ENCODE data around the gene CDC5L. TPM values are rescaled to one million over a fixed set of nuclear protein-coding genes. Genes with fewer than 3 reads are reported as not detected.

The CDC5L gene
- total RNA-seq, 1 experiment from 2014 or later = 24.6 TPM

DNA sequence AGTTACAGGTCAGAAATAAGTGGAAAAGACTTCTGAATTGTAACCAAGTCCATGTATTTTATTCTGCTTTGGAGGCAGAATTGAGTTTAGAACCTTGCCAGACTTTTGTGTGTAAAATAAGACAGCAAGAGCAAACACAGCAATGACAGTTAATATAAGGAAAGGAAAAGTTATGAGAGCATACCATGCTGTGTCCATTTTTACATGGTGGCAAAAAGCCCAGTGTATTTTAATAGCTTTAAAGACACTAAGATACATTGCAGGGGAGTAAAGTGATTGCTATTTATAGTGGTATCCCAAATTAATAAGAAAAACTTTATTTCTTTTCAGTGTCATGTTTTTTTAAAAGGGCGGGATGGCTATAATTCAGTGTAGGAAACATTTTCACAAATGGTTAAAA, 45.2 kb downstream of the CDC5L start:
- BruUV-seq (replicated peaks) = no TSS peak
- no peaks in the 10 kb centered on the region for H3K9me3 ChIP-seq (ENCODE audit: control insufficient read depth in 1 of 2, insufficient read depth in 1 of 2, low read depth in 1 of 2, low read length in 2 of 2)
- no peaks in the 10 kb centered on the region for H3K27me3 ChIP-seq (ENCODE audit: insufficient read depth, low read length)
- peaks cover 4% of the 10 kb centered on the region; the same call in 1 of the 2 replicates for H4K20me1 ChIP-seq (ENCODE audit: insufficient read depth)
- no peak overlapping the region for H3K27ac ChIP-seq (ENCODE audit: low read depth, low read length)
- ATAC-seq (no peak), DNase-seq (ENCODE audit: low read depth, low spot score) (no peak)
- H3K9ac ChIP-seq (ENCODE audit: low read length) = no peak overlapping the region
- no peaks in the 10 kb centered on the region for H3K9me2 ChIP-seq (ENCODE audit: insufficient read depth)
- ChIA-PET POLR2A (no interaction called here), RAD21 (ENCODE audit: low non-redundant PET in 1 of 2, low total read pairs in 2 of 2, uncharacterized antibody in 2 of 2, unreplicated experiment in 2 of 2) (no interaction called here), CTCF (interaction anchor here (1.0 to 3.0 kb wide), 2 partner anchors 21 to 23 kb away, joined by 3 to 13 read pairs; no protein-coding TSS in a partner anchor)
- TF ChIP-seq YY1 (IDR thresholded peaks at IDR 0.05; ENCODE audit: extremely low read depth, insufficient replicate concordance, low read depth, low read length) (no peak), ELF1 (IDR thresholded peaks at IDR 0.05; ENCODE audit: borderline replicate concordance, low read depth) (no peak), POLR2AphosphoS5 (IDR thresholded peaks at IDR 0.05; ENCODE audit: low read depth, low read length) (no peak), FOSL1 (IDR thresholded peaks at IDR 0.05; ENCODE audit: low read depth) (no peak), ATF3 (IDR thresholded peaks at IDR 0.05) (no peak), EGR1 (IDR thresholded peaks at IDR 0.05; ENCODE audit: low read depth) (no peak), EZH2 (IDR thresholded peaks at IDR 0.05) (no peak), ZFX (IDR thresholded peaks at IDR 0.05) (no peak), JUND (IDR thresholded peaks at IDR 0.05) (no peak), RAD21 (IDR thresholded peaks at IDR 0.05; ENCODE audit: low read depth) (no peak), TCF7L2 (IDR thresholded peaks at IDR 0.05; ENCODE audit: borderline replicate concordance, extremely low read depth, insufficient read depth, insufficient read length) (no peak), SP1 (IDR thresholded peaks at IDR 0.05; ENCODE audit: low read depth) (no peak), SRF (IDR thresholded peaks at IDR 0.05; ENCODE audit: low read depth) (no peak), CEBPB (IDR thresholded peaks at IDR 0.05; ENCODE audit: low read depth) (no peak), MAX (IDR thresholded peaks at IDR 0.05) (no peak), ZNF274 (IDR thresholded peaks at IDR 0.05; ENCODE audit: low read depth, low read length) (no peak), SIN3A (IDR thresholded peaks at IDR 0.05; ENCODE audit: low read depth) (no peak), POLR2A (IDR thresholded peaks at IDR 0.05; ENCODE audit: borderline replicate concordance, extremely low read depth, insufficient read depth, insufficient read length) (no peak)
- TF ChIP-seq, protein P1, sequence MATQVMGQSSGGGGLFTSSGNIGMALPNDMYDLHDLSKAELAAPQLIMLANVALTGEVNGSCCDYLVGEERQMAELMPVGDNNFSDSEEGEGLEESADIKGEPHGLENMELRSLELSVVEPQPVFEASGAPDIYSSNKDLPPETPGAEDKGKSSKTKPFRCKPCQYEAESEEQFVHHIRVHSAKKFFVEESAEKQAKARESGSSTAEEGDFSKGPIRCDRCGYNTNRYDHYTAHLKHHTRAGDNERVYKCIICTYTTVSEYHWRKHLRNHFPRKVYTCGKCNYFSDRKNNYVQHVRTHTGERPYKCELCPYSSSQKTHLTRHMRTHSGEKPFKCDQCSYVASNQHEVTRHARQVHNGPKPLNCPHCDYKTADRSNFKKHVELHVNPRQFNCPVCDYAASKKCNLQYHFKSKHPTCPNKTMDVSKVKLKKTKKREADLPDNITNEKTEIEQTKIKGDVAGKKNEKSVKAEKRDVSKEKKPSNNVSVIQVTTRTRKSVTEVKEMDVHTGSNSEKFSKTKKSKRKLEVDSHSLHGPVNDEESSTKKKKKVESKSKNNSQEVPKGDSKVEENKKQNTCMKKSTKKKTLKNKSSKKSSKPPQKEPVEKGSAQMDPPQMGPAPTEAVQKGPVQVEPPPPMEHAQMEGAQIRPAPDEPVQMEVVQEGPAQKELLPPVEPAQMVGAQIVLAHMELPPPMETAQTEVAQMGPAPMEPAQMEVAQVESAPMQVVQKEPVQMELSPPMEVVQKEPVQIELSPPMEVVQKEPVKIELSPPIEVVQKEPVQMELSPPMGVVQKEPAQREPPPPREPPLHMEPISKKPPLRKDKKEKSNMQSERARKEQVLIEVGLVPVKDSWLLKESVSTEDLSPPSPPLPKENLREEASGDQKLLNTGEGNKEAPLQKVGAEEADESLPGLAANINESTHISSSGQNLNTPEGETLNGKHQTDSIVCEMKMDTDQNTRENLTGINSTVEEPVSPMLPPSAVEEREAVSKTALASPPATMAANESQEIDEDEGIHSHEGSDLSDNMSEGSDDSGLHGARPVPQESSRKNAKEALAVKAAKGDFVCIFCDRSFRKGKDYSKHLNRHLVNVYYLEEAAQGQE (IDR thresholded peaks at IDR 0.05; ENCODE audit: low read depth) = no peak
- no peak overlapping the region for H2AFZ ChIP-seq (ENCODE audit: low read depth, low read length, poor library complexity, severe bottlenecking)
- intact Hi-C loops (cut with micrococcal nuclease) = no loop called here
- H3K4me1 ChIP-seq (ENCODE audit: control insufficient read depth in 1 of 2, insufficient read depth in 2 of 2, low read length in 2 of 2) = peaks cover 3% of the 10 kb centered on the region in 2 experiments; a peak in 1 of 4 replicates
- peaks cover 10 to 12% of the 10 kb centered on the region in 2 experiments; a peak in 2 of 4 replicates for H3K36me3 ChIP-seq (ENCODE audit: control insufficient read depth in 1 of 2, insufficient read depth in 2 of 2, low read length in 2 of 2)
- no peak overlapping the region for H3K4me3 ChIP-seq (replicated peaks in 1 of 2; ENCODE audit: low read depth in 1 of 2, low read length in 2 of 2)
- H3K79me2 ChIP-seq (ENCODE audit: insufficient read depth, low read length) = peaks cover 21% of the 10 kb centered on the region
- H3K4me2 ChIP-seq (ENCODE audit: low read length) = no peak overlapping the region
